Activated effector memory CD4-positive, alpha-beta T cell treated with Interleukin-2 at 50 U/mL for 16 hours (primary cell): Measurements from ENCODE around the gene DNMBP.
"Not testable (repeated sequence)": the region's sequence is repeated elsewhere in the genome, so short reads cannot be mapped to it uniquely, and the experiment has no call there.

Source experiments
- DNase-seq: peaks from one replicate; pipeline ENCODE4 v3.0.0-alpha.2; 2020

Gene DNMBP

DNA sequence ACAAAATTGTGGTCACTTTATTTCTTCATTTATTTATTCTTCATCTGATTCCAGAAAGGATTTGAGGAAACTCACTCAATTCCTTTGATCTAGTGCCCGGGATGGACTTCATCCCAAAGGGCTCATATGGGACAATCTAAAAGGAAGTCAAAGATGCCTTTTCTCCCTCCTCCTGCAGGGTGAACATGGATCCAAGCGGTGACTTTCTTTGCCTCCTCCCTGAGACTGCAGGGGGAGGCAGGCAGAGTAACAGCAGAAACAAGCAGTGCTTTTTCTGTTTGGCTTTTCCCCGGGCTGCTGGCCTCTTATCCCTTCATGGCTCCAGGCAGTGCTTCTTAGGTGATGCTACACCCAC is 10.0 kb upstream of the DNMBP start:
- DNase-seq, result no peak

- no peak for DNase-seq
Observed at GRCh38 chr10:100014071-100014762, 4.5 kb upstream of the DNMBP start.

- no peak for DNase-seq
Observed at GRCh38 chr10:100013621-100014020, 3.9 kb upstream of the DNMBP start.

GRCh38 chr10:100011906-100012305 is 2.2 kb upstream of the DNMBP start:
- not testable (repeated sequence) for DNase-seq

DNA sequence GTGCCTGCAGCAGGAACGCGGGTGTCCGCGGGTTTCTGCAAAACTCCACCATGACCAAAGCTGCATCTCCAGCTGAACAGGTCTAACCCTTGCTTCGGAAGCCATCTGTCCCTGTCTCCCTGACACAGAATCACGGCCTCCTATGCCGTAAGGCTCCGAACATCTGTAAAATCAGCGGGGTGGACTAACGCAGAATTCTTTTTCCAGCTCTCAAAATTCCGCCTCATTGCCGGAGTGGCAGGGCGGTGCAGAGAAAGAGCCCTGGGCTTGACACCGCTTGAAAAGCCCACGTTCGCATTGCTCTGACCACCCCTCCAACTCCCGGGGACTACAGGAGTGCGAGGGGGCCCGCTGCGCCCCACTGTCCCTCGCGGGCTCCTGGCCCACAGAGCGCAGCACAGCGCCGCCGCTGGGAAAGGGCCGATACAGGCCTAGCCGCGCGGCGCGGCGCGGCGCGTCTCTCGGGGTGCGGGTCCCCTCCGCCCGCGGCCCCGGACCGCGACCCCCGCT is 409 bp downstream of the DNMBP start:
- DNase-seq, result no peak

GRCh38 chr10:100008708-100009282 is 952 bp downstream of the DNMBP start:
- no peak for DNase-seq

GRCh38 chr10:100008142-100008522 is 1.6 kb downstream of the DNMBP start:
- DNase-seq, result no peak

DNA sequence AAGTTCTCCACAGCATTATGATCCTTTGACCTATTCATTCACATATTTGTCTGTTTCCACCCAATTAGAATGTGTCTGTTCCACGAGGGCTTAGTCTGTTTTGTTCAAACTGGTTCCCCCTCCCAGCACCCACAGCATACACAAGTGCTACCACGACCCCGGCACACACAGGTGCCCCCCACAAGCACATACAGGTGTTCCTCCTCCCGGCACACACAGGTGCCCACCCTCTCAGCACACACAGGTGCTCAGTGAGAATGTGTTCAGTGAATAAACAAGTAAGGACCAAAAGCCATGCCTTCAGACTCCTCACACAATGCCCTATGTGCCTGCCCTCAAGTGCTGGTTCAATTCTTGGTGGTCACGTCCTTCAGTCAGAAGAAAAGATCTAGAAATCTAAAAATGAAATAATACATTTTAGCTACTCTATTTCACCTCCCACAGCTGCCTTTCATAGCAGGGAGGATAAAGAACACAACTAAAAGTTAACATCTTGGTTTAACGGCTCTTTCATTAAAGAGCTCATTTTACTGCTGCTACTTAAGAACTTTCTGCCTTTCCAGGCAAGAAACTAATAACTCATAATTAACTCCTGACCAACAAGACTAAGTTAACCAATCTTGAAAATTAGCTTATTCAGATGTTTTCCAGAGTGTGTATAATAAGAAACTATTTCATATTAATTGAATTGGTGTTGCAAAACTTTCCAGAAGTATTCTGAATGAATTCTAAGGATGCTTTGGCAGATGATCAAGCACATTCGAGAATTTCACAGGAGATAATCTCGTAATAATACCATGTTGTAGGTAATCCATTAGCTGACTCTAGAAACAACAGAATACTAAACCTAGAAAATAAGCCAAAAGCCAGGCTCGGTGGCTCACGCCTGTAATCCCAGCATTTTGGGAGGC is 2.3 kb downstream of the DNMBP start:
- DNase-seq, result no peak

- DNase-seq, result no peak
Observed at GRCh38 chr10:100006243-100006886, 3.4 kb downstream of the DNMBP start.

DNA sequence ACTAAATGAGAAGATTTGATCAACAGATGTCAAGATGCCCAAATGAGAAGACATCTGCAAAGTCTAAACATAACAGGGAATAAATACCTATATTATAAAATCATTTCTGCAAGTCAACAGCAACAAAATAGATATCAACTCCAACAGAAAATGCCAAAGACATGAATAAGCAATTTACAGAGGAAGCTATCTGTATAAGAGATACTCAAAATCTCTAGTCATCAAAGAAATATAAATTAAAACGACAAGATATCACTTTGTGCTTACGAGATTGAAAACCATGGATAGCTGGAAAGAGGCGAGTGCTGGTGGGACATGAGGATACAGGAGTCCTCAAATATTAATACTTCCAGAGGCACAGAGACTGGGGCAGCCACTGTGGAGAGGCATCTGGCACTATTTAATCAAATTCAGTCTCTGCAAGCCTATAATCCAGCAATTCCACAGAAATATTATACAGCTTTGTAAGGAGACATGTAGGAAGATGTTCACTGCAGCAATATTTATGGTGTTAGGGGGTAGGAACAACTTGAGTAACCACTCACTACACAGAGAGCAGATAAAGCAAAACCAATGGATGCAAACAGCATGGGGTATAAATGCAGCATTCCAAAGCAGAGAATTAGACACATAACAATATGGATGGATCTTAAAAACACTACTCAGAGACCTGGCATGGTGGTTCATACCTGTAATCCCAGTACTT is 4.8 kb downstream of the DNMBP start:
- DNase-seq, result no peak

- DNase-seq, result no peak
Observed at GRCh38 chr10:100000109-100000644, 9.6 kb downstream of the DNMBP start.

DNA sequence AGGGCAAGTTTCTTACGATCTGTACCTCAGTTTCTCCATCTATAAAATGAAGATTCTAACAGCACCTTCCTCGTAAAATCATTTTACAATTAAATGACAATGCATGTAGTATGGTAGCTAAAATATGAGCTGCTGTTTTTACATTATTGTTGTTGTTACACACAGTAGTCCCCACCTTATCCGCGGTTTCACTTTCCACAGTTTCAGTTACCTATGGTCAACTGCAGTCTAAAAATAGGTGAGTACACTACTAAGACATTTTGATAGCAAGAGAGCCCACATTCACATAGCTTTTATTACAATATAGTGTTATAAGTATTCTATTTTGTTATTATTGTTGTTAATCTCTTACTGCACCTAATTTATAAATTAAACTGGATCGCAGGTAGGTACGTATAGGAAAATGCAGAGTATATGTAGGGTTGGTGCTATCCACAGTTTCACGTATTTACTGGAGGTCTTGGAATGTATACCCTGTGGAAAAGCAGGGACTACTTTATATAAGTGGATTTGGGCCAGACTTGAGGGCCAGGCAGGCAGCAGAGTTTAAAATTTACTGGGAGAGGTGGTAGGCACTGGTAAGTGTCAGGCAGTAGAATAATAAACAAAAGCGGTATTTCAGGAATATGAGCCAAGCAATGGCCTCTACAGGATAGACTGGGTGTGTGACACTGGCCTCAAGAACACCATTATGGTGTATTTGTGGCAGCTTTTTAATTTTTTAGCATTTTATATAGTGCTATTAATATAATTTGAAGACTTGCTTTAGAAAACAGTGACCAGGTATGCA is 10.2 kb downstream of the DNMBP start:
- DNase-seq, result no peak

GRCh38 chr10:99998889-99999288 is 10.9 kb downstream of the DNMBP start:
- no peak for DNase-seq

- DNase-seq, result no peak
Observed at GRCh38 chr10:99996671-99997648, 12.8 kb downstream of the DNMBP start.

- no peak for DNase-seq
Observed at GRCh38 chr10:99995713-99996112, 14.0 kb downstream of the DNMBP start.

- DNase-seq, result no peak
Observed at GRCh38 chr10:99995269-99995668, 14.5 kb downstream of the DNMBP start.

- DNase-seq, result no peak
Observed at GRCh38 chr10:99994801-99995200, 14.9 kb downstream of the DNMBP start.

GRCh38 chr10:99993701-99994689 is 15.8 kb downstream of the DNMBP start:
- no peak for DNase-seq

- DNase-seq, result not testable (repeated sequence)
Observed at GRCh38 chr10:99985637-99986036, 24.1 kb downstream of the DNMBP start.
